ENCODE measurements around the gene TRPM3. TPM values are rescaled to one million over a fixed set of nuclear protein-coding genes. Genes with fewer than 3 reads are reported as not detected.

Gene TRPM3
- total and polyA plus RNA-seq, 2 of the 13 experiments (the other 11 are each of a cell fraction or from before 2014, with no cell fraction given), result not detected

- Histone ChIP-seq H3K79me2 (ENCODE audit: insufficient read depth, low read length) (no peaks in the 10 kb centered on the region), H3K4me2 (ENCODE audit: low read depth, low read length) (no peak overlapping the region), H2AFZ (ENCODE audit: low read length) (no peak overlapping the region), H3K27ac (ENCODE audit: extremely low read length, insufficient read depth, low read length) (no peak overlapping the region), H3K4me3 (replicated peaks in 1 of 3; ENCODE audit: insufficient read depth in 1 of 3, low read depth in 2 of 3, low read length in 3 of 3) (no peak overlapping the region), H3K4me1 (ENCODE audit: insufficient read depth, low read length) (no peaks in the 10 kb centered on the region), H4K20me1 (ENCODE audit: insufficient read depth, low read length) (no peaks in the 10 kb centered on the region), H3K9me3 (ENCODE audit: low read length) (no peaks in the 10 kb centered on the region), H3K27me3 (ENCODE audit: control insufficient read depth in 1 of 2, insufficient read depth in 2 of 2, low read length in 2 of 2) (no peaks in the 10 kb centered on the region), H3K36me3 (replicated peaks in 1 of 2; ENCODE audit: control insufficient read depth in 1 of 2, insufficient read depth in 2 of 2, low read length in 2 of 2) (no peaks in the 10 kb centered on the region), H3K9ac (ENCODE audit: insufficient read depth, low read depth, low read length) (no peak overlapping the region)
- no peak for DNase-seq (ENCODE audit: low spot score)
- WGBS (ENCODE audit: low lambda C conversion rate), result 29% methylated on average over 6 of the region's 6 CpGs
- no peak for FAIRE-seq
- BruUV-seq (replicated peaks), result no TSS peak
- TF ChIP-seq RELA (CRISPR knock-in tag; IDR thresholded peaks at IDR 0.05) (no peak), SMAD9 (CRISPR knock-in tag; IDR thresholded peaks at IDR 0.05) (no peak), EP300 (IDR thresholded peaks at IDR 0.05; ENCODE audit: low read depth in 2 of 2, low read length in 2 of 2) (no peak), EP300 (CRISPR knock-in tag; IDR thresholded peaks at IDR 0.05; ENCODE audit: borderline replicate concordance) (no peak), ZFY (CRISPR knock-in tag; IDR thresholded peaks at IDR 0.05) (no peak), ZNF343 (CRISPR knock-in tag; IDR thresholded peaks at IDR 0.05) (no peak), POLR2AphosphoS5 (IDR thresholded peaks at IDR 0.05; ENCODE audit: low read depth, low read length) (no peak), ZNF710 (CRISPR knock-in tag; IDR thresholded peaks at IDR 0.05; ENCODE audit: borderline replicate concordance) (no peak), ZSCAN29 (CRISPR knock-in tag; conservative IDR thresholded peaks at IDR 0.05) (no peak), MAFG (CRISPR knock-in tag; IDR thresholded peaks at IDR 0.05) (no peak)
- TF ChIP-seq, protein P1, sequence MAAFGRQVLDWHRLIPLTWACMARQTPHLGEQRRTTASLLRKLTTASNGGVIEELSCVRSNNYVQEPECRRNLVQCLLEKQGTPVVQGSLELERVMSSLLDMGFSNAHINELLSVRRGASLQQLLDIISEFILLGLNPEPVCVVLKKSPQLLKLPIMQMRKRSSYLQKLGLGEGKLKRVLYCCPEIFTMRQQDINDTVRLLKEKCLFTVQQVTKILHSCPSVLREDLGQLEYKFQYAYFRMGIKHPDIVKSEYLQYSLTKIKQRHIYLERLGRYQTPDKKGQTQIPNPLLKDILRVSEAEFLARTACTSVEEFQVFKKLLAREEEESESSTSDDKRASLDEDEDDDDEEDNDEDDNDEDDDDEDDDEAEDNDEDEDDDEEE (CRISPR knock-in tag; IDR thresholded peaks at IDR 0.05), result no peak
- intact Hi-C loops (cut with micrococcal nuclease; ENCODE audit: unreplicated experiment) (no loop called here), in situ Hi-C loops (cut with HindIII; ENCODE audit: extremely low pct_ligation_motif_present, low pct_unique_long_range_greater_than_20kb) (no loop called here)
- ChIA-PET CTCF (ENCODE audit: low intra/inter-chr PET ratio, low total read pairs) (no interaction called here), POLR2A (no interaction called here)
- ATAC-seq, result no peak
These were observed 315.5 kb downstream of the TRPM3 start for GRCh38 chr9:70805949-70806348.

Data from HepG2 (cell line).